ENCODE measurements around the gene HECW1. TPM values are rescaled to one million over a fixed set of nuclear protein-coding genes. Genes with fewer than 3 reads are reported as not detected.

HECW1 gene
- polyA plus RNA-seq, 10 donors, result 0.03 to 2.1 (median 0.19) TPM

- DNase-seq, result no peak
Measured at GRCh38 chr7:43142703-43143102, 30.3 kb downstream of the HECW1 start.

GRCh38 chr7:43143918-43144589, 31.6 kb downstream of the HECW1 start:
- DNase-seq, result no peak

GRCh38 chr7:43148161-43148731, 35.8 kb downstream of the HECW1 start:
- no peak for DNase-seq

GRCh38 chr7:43151076-43151475, 38.6 kb downstream of the HECW1 start:
- DNase-seq, result no peak

GRCh38 chr7:43152696-43153095, 40.2 kb downstream of the HECW1 start:
- no peak for DNase-seq

- DNase-seq, result no peak
Measured at GRCh38 chr7:43155636-43156035, 43.2 kb downstream of the HECW1 start.

- no peak for DNase-seq
Measured at GRCh38 chr7:43163885-43164284, 51.4 kb downstream of the HECW1 start.

- peak; percentile 10 to 92 (median 37) for DNase-seq
Measured at GRCh38 chr7:43164757-43165156, 52.3 kb downstream of the HECW1 start.

GRCh38 chr7:43166686-43167085, 54.2 kb downstream of the HECW1 start:
- DNase-seq, result no peak

GRCh38 chr7:43169076-43169475, 56.6 kb downstream of the HECW1 start:
- DNase-seq, result no peak

- DNase-seq, result no peak
Measured at GRCh38 chr7:43170571-43170970, 58.1 kb downstream of the HECW1 start.

GRCh38 chr7:43175570-43176200, 63.2 kb downstream of the HECW1 start:
- no peak for DNase-seq

- DNase-seq, result no peak
Measured at GRCh38 chr7:43179393-43179792, 66.9 kb downstream of the HECW1 start.

GRCh38 chr7:43192806-43193460, 80.5 kb downstream of the HECW1 start:
- no peak for DNase-seq

- no peak for DNase-seq
Measured at GRCh38 chr7:43193893-43194292, 81.4 kb downstream of the HECW1 start.

GRCh38 chr7:43195256-43195655, 82.8 kb downstream of the HECW1 start:
- DNase-seq, result no peak

- DNase-seq, result no peak
Measured at GRCh38 chr7:43195768-43196167, 83.3 kb downstream of the HECW1 start.

- no peak for DNase-seq
Measured at GRCh38 chr7:43196379-43196778, 83.9 kb downstream of the HECW1 start.

GRCh38 chr7:43198016-43198415, 85.6 kb downstream of the HECW1 start:
- DNase-seq, result no peak

- no peak for DNase-seq
Measured at GRCh38 chr7:43198599-43199090, 86.2 kb downstream of the HECW1 start.

- peak in 1 of 3 donors; percentile 12 for DNase-seq
Measured at GRCh38 chr7:43199371-43200160, 87.1 kb downstream of the HECW1 start.

- no peak for DNase-seq
Measured at GRCh38 chr7:43201912-43202311, 89.5 kb downstream of the HECW1 start.

Data from muscle of back (tissue), 11 donors.